IPS-20b (cell line): ENCODE results near the gene MTF1.
A peak's percentile ranks its signal among the peaks of the same experiment; 100 is the strongest.

ENCODE experiments used
- H3K27ac ChIP-seq: one replicate; pipeline ENCODE4 v1.5.1; 2013; ENCODE audit warnings: low read length
- H3K27me3 ChIP-seq: 2 replicates; pipeline ENCODE4 v1.6.1; 2013; ENCODE audit warnings: mild to moderate bottlenecking, low read length, inconsistent platforms; ENCODE audit not compliant: insufficient read depth
- H3K36me3 ChIP-seq: 2 replicates; pipeline ENCODE4 v1.6.1; 2013; ENCODE audit warnings: low read depth, mild to moderate bottlenecking, inconsistent platforms, low read length, moderate library complexity; ENCODE audit not compliant: insufficient read depth
- H3K4me1 ChIP-seq: 2 replicates; pipeline ENCODE4 v1.6.1; 2013; ENCODE audit warnings: mild to moderate bottlenecking, control low read depth, inconsistent platforms, low read length, moderate library complexity; ENCODE audit not compliant: insufficient read depth
- H3K4me3 ChIP-seq: 2 replicates; pipeline ENCODE4 v1.5.1; 2013; ENCODE audit warnings: mild to moderate bottlenecking, low read length, inconsistent platforms
- H3K9ac ChIP-seq: 2 replicates; pipeline ENCODE4 v1.6.1; 2013; ENCODE audit warnings: low read depth, mild to moderate bottlenecking, inconsistent platforms, low read length, moderate library complexity
- H3K9me3 ChIP-seq: 2 replicates; pipeline ENCODE4 v1.6.1; 2013; ENCODE audit warnings: mild to moderate bottlenecking, low read depth, low read length, inconsistent platforms; ENCODE audit not compliant: insufficient read depth

MTF1 gene

GRCh38 chr1:37865348-37866120, 6.1 kb upstream of the MTF1 start:
- Histone ChIP-seq H3K27me3 (no peaks in the 10 kb centered on the region), H3K27ac (no peak overlapping the region), H3K9me3 (no peaks in the 10 kb centered on the region), H3K9ac (no peak overlapping the region), H3K36me3 (peaks cover 51% of the 10 kb centered on the region), H3K4me1 (no peaks in the 10 kb centered on the region), H3K4me3 (no peak overlapping the region)

GRCh38 chr1:37862330-37862729, 2.9 kb upstream of the MTF1 start:
- Histone ChIP-seq H3K27me3 (no peaks in the 10 kb centered on the region), H3K9me3 (no peaks in the 10 kb centered on the region), H3K36me3 (peaks cover 31% of the 10 kb centered on the region), H3K4me3 (no peak overlapping the region), H3K9ac (no peak overlapping the region), H3K4me1 (0 out of 2 replicates have a peak, but pooled peaks cover 2% of the 10 kb centered on the region), H3K27ac (no peak overlapping the region)

GRCh38 chr1:37861151-37861550, 1.8 kb upstream of the MTF1 start:
- Histone ChIP-seq H3K27ac (no peak overlapping the region), H3K27me3 (no peaks in the 10 kb centered on the region), H3K9me3 (no peaks in the 10 kb centered on the region), H3K4me1 (0 out of 2 replicates have a peak, but pooled peaks cover 2% of the 10 kb centered on the region), H3K36me3 (peaks cover 31% of the 10 kb centered on the region), H3K4me3 (no peak overlapping the region), H3K9ac (no peak overlapping the region)

GRCh38 chr1:37860346-37860666, 914 bp upstream of the MTF1 start:
- peaks cover 25% of the 10 kb centered on the region for H3K36me3 ChIP-seq
- peak overlapping the region; percentile 86; the same call in 1 of the 2 replicates for H3K9ac ChIP-seq
- no peak overlapping the region for H3K27ac ChIP-seq
- H3K9me3 ChIP-seq = no peaks in the 10 kb centered on the region
- H3K27me3 ChIP-seq = no peaks in the 10 kb centered on the region
- H3K4me3 ChIP-seq = peak overlapping the region; percentile 98
- 0 out of 2 replicates have a peak, but pooled peaks cover 2% of the 10 kb centered on the region for H3K4me1 ChIP-seq

DNA sequence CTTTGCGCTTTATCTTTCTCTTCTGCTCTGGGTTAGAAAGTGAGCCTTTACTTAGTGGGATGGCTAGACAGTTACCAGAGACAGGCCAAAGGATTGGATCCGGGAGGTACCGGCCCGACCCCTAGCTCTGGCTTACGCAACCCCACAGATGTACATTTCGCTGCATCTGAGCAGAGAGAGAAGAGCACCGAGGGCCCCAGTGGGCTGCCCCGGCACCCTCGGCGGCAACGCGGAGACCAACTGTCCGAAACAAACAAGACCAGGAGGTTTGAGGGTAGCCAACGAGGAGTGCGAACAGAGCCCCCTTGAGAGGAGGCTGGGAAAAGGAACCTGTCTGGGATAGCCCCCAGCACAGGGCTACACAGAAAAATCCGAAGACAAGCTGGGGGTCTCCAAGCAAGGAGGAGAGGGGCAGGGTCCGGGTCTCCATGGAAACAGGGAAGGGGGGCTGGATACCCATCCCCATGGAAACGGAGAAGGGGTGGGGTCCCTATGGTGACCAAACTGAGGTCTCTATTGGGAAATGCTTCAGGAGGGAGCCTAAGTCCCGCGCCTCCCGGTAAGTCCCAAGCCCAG, 373 bp downstream of the MTF1 start:
- Histone ChIP-seq H3K27me3 (no peaks in the 10 kb centered on the region), H3K4me3 (peak overlapping the region; percentile 98), H3K9me3 (no peaks in the 10 kb centered on the region), H3K27ac (peak overlapping the region; percentile 12), H3K4me1 (0 out of 2 replicates have a peak, but pooled peaks cover 2% of the 10 kb centered on the region), H3K9ac (peak overlapping the region; percentile 86), H3K36me3 (peaks cover 26% of the 10 kb centered on the region)

- Histone ChIP-seq H3K27me3 (no peaks in the 10 kb centered on the region), H3K9ac (no peak overlapping the region), H3K9me3 (no peaks in the 10 kb centered on the region), H3K4me3 (no peak overlapping the region), H3K27ac (no peak overlapping the region), H3K4me1 (0 out of 2 replicates have a peak, but pooled peaks cover 2% of the 10 kb centered on the region), H3K36me3 (peaks cover 33% of the 10 kb centered on the region)
Measured at GRCh38 chr1:37854406-37854805, 5.0 kb downstream of the MTF1 start.

GRCh38 chr1:37853157-37853556, 6.2 kb downstream of the MTF1 start:
- Histone ChIP-seq H3K4me1 (no peaks in the 10 kb centered on the region), H3K27ac (no peak overlapping the region), H3K36me3 (peaks cover 33% of the 10 kb centered on the region), H3K4me3 (no peak overlapping the region), H3K27me3 (no peaks in the 10 kb centered on the region), H3K9ac (no peak overlapping the region), H3K9me3 (no peaks in the 10 kb centered on the region)

- Histone ChIP-seq H3K27ac (no peak overlapping the region), H3K36me3 (peaks cover 25% of the 10 kb centered on the region), H3K9ac (no peak overlapping the region), H3K4me3 (no peak overlapping the region), H3K27me3 (no peaks in the 10 kb centered on the region), H3K4me1 (no peaks in the 10 kb centered on the region), H3K9me3 (no peaks in the 10 kb centered on the region)
Measured at GRCh38 chr1:37851782-37852210, 7.6 kb downstream of the MTF1 start.

DNA sequence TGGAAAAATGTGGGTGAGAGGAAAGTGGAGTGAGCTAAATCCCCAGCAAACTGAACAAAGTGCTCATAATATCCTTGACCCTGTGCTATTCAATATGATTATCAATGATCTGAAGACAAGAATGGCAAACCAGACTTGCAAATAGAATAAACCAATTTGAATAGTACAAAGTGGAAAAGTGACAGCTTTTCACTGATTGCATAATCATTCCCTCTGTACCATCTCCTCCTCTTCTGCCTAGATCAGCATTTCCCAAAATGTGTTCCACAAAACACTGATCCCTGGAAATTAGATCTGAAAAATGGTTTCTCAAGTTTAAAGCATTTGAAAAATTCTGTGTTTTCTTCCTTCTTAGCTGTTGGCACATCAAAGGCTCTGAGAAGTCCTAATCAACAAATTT, 8.1 kb downstream of the MTF1 start:
- no peak overlapping the region for H3K4me3 ChIP-seq

GRCh38 chr1:37850352-37850955, 8.9 kb downstream of the MTF1 start:
- H3K36me3 ChIP-seq = peaks cover 21% of the 10 kb centered on the region
- H3K9me3 ChIP-seq = no peaks in the 10 kb centered on the region
- no peaks in the 10 kb centered on the region for H3K27me3 ChIP-seq
- no peak overlapping the region for H3K9ac ChIP-seq
- H3K27ac ChIP-seq = no peak overlapping the region
- no peak overlapping the region for H3K4me3 ChIP-seq
- no peaks in the 10 kb centered on the region for H3K4me1 ChIP-seq

More for the DNA sequence above, 8.1 kb downstream of the MTF1 start:
- Histone ChIP-seq H3K9me3 (no peaks in the 10 kb centered on the region), H3K27me3 (no peaks in the 10 kb centered on the region), H3K9ac (no peak overlapping the region), H3K36me3 (peaks cover 22% of the 10 kb centered on the region), H3K27ac (no peak overlapping the region), H3K4me1 (no peaks in the 10 kb centered on the region)

DNA sequence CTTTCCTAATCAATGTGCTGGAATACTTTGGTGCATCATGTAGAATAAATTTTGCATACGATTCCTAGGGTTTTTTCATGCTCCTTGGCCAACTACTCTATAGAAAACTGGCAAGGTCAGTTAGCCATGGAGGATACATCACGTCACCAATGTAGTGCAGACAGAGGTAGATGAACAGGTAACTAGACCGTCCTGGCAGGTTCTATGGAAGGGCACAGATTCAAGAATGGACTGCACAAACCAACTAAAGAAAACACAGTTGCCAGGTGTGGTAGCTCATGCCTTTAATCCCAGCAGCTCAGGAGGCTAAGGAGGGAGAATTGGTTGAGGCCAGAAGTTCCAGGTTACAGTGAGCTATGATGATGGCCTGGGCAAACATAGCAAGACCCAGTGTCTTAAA, 9.9 kb downstream of the MTF1 start:
- no peaks in the 10 kb centered on the region for H3K4me1 ChIP-seq
- H3K9me3 ChIP-seq = no peaks in the 10 kb centered on the region
- no peaks in the 10 kb centered on the region for H3K27me3 ChIP-seq
- H3K9ac ChIP-seq = no peak overlapping the region
- H3K4me3 ChIP-seq = no peak overlapping the region
- H3K27ac ChIP-seq = no peak overlapping the region
- peaks cover 13% of the 10 kb centered on the region for H3K36me3 ChIP-seq
